Testis (tissue), 2 donors: ENCODE measurements around the gene SYT8.

ENCODE experiments used
- CTCF ChIP-seq, 3 experiments: fragments of 450-650 bp in 2 of 3; fragments of 200-600 bp in 1 of 3; sonication (generic) in 1 of 3; IDR thresholded peaks; one replicate each; pipeline ENCODE4 v1.5.1; 2016 to 2019; ENCODE audit warnings: antibody characterized with exemption in 3 of 3, mild to moderate bottlenecking in 2 of 3, moderate library complexity in 1 of 3
- POLR2A ChIP-seq: fragments of 450-650 bp; IDR thresholded peaks from one replicate; pipeline ENCODE4 v1.6.1; 2017; ENCODE audit warnings: antibody characterized with exemption, mild to moderate bottlenecking, moderate library complexity

- TF ChIP-seq CTCF (IDR thresholded peaks at IDR 0.05) (no peak), POLR2A (no peak)
Measured at GRCh38 chr11:1868056-1868635, 33.4 kb downstream of the SYT8 start.
